ENCODE data around the gene CTNNA3.
"Not testable (repeated sequence)": the region's sequence is repeated elsewhere in the genome, so short reads cannot be mapped to it uniquely, and the experiment has no call there.

CTNNA3 gene

GRCh38 chr10:66467042-66467441 lies 1229.0 kb downstream of the CTNNA3 start:
- no peak for DNase-seq

GRCh38 chr10:66466622-66467021 lies 1229.4 kb downstream of the CTNNA3 start:
- DNase-seq: no peak

GRCh38 chr10:66463611-66464010 lies 1232.4 kb downstream of the CTNNA3 start:
- DNase-seq: no peak

DNA sequence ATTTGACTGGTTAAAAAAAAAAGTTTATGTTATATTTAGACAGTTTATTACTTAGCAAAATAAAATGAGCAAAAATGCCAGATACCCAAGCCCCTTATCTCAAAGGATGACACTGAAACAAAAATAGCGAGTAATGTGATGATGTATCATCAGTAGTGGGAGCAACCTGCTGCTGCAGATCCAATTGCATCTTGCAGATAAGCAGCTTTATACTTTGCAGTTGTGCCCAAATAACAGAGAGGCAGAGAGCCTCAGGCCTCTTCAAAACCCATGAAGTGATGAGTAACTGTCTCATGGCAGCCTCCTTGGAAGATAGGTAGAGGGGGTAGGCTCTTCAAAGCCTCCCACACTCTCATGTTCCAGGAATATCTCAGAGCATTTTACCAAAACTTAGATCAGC lies 1238.4 kb downstream of the CTNNA3 start:
- no peak for DNase-seq

GRCh38 chr10:66455304-66455703 lies 1240.7 kb downstream of the CTNNA3 start:
- no peak for DNase-seq

GRCh38 chr10:66440568-66440967 lies 1255.4 kb downstream of the CTNNA3 start:
- DNase-seq: no peak

- no peak for DNase-seq
Measured at GRCh38 chr10:66414943-66415342, 1281.1 kb downstream of the CTNNA3 start.

DNA sequence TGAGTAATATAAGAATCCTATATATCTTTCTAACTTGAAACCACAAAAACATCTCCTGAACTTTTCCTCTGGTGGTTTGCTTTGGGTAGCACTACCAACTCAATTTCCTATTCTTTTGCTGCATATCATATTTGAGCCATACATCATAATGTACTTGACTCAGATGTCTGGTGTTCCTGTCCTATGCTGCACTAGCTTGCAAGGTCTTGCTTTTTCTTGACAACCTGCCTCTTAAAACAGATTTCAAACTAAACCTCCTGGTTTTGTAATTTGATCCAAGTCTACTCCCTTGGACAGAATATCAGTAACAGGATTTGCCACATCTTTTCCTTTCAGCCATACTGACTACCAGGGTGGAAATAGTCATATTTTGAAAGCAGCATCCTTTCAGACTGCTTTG lies 1290.4 kb downstream of the CTNNA3 start:
- DNase-seq: no peak

GRCh38 chr10:66398669-66399068 lies 1297.3 kb downstream of the CTNNA3 start:
- DNase-seq: no peak

DNA sequence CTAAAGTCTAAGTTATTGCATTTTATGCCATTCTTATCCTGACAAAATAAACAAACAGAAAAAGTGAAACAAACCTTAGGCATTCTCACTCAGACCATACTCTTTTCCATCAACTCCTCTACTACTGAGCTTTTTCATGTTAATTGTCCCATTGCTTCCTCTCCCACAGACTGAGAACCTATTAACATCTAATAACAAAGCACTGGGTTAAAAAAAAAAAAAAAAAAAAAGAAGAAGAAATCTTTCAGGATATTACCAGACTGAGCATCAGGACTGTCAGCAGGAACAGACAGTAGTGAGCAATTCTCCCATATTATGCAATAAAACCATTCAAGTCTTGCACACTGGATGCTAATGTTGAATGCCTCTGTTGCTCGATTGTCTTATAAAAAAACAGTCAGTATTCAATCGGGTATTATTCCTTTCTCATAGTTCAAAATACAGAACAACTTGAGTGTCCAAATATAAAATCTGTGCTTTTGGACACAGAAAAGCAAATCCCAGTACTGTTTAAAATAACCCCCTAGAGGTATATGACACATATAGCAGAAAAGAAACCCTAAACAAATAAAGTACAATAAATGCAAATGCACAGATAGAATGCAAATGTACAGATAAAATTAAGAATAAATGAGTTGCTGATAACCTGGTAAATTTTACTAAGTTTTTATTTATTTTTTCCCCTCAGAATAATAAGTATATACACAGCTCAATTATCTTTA lies 1301.5 kb downstream of the CTNNA3 start:
- DNase-seq: no peak

GRCh38 chr10:66390926-66391325 lies 1305.1 kb downstream of the CTNNA3 start:
- no peak for DNase-seq

DNA sequence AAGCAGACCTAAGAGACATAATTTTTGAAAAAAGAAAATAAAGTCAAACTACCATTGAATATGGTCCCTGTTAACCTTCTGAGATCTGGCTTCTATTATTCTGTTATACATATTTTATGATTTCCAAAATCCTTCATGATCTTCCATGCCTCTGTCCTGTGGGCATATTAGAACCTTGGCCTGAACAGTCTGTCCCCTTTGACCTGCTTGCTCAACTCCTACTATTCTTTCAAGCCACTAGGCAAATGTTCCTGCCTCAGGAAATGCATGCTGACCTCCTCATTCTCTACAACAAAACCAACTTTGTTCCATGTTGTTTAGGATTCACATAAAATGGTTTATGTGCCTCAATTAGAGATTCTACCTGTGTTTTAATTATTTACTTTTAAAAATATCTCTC lies 1315.0 kb downstream of the CTNNA3 start:
- DNase-seq: no peak

DNA sequence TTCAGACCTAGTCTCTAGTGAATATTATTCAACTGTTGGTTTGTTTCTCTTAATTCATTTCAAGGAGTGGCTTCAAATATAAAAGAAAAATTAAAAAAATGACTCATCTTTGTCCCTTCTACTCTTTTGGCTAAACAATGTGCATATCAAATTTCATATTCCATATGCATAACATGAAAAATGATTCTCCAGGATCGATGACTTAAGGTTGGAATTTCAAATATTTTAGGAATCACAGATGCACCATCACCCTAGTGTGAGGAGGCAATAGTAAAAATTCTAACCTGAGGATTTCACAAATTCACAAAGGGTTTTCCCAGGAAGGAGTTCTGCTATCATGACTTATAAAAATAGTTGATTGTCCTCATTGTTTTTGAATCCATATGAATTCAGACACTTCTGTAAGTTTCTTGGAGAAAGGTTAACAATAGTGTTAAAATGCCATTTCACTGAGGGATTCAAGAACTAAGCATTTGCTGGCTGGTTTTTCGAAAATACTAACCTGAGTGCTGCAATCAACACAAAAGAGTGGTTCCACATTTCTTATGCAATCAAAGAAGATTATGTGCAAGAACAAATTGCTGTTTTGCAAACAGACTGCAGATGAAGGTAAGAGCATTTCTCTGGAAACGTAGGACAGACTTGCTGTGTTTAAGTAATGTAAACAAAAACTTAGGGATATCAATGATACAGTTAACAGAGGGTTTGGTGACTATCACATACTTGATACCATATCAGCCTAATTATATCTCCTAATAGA lies 1317.7 kb downstream of the CTNNA3 start:
- no peak for DNase-seq

GRCh38 chr10:66368146-66368545 lies 1327.8 kb downstream of the CTNNA3 start:
- no peak for DNase-seq

DNA sequence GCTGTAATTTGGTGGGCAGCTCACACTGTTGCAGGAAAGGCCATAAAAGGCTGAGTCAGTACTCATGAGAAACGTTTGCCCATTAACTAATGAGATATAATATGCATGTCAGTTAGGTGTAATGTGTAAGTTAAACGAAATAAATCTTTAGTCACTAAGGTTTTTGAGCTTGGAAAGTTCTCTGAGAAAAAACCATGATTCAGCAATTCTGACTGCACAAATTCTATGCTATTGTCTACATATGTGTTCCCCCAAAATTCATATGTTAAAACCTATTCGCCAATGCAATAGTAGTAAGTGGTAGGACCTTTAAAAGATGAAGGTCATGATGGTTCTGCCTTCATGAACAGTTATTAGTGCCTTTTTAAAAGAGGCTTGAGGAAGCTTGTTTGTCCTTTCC lies 1329.8 kb downstream of the CTNNA3 start:
- DNase-seq: no peak

DNA sequence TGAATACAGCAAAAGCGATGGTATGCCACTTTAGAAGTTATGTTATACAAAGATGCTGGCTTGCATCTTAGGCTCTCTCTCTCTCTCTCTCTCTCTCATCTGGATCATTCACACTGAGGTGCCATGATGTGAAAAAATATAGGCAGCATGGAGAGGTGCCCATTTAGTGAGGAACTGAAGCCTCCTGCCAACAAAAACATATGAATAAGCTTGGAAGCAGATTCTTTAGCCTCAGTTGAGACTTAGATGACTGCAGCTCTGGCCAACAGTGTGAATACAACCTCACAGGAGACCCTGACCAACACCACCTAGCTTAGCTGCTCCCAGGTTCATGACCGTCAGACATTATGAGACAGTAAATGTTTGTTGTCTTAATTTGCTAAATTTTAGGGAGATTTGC lies 1330.3 kb downstream of the CTNNA3 start:
- DNase-seq: no peak

GRCh38 chr10:66362522-66362921 lies 1333.5 kb downstream of the CTNNA3 start:
- no peak for DNase-seq

GRCh38 chr10:66353822-66354221 lies 1342.2 kb downstream of the CTNNA3 start:
- DNase-seq: not testable (repeated sequence)

DNA sequence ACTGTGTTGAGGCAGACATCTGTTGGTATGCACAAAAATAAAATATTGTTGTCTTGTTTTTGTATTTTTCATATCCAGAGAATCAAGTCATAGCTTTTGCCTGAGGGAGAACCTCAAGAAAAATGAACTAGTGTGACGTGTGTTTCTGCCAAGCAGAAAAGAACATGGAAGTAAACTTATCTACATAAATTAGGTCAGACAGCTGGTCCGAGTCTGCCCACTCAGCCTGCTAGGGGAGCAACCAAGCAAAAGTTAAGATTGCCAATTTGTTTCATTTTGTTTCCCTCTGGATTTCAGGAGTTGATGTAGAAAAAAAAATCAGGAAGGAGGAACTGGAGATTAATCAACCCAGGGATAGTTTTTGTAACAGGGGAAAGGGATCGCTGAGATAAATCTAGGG lies 1342.6 kb downstream of the CTNNA3 start:
- DNase-seq: no peak

- DNase-seq: no peak
Measured at GRCh38 chr10:66350622-66351399, 1345.2 kb downstream of the CTNNA3 start.

DNA sequence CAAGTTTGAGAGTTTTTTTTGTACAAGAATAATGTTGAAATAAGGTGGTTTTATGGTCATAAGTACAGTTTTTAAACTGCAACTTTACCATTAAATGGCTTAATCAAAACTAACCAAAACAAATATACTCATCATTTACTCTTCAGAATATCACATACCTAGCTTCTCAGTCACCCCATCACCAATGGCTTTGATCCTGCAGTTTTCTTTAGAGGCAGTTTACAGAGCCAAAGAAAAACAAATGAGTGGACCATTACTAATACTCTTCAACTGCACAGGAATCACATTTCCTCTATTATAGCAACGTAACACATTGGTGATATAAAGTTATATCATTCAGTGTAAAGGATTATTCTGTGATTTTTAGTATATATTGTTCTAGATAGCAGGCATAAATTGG lies 1346.3 kb downstream of the CTNNA3 start:
- DNase-seq: no peak

- DNase-seq: no peak
Measured at GRCh38 chr10:66349076-66349475, 1346.9 kb downstream of the CTNNA3 start.

DNA sequence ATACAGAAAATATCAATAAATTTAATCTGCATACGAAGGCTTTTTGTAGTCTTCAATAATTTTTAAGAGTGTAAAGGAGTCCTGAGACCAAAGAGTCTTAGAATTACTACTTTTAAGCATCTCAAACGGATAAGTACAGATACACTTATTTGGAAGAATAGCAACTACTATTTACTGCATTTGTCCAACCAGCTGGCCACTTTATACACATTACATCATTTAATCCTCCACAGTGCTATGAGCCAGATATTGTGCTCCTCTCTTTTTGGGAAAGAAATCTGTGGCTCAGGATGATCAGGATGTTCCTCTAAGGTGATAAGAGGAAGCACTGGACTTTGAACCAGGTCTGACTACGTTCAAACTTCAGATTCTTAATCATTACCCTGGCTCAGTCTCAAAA lies 1358.8 kb downstream of the CTNNA3 start:
- no peak for DNase-seq

- DNase-seq: no peak
Measured at GRCh38 chr10:66336791-66337190, 1359.2 kb downstream of the CTNNA3 start.

Data from NCI-H1048 (cell line).